Ovary (tissue), 9 donors: ENCODE data around the gene SBF2. TPM values are rescaled to one million over a fixed set of nuclear protein-coding genes. Genes with fewer than 3 reads are reported as not detected.

ENCODE experiments used
- DNase-seq, 5 donors: peaks; one replicate each; pipeline ENCODE4 v3.0.0-alpha.2; 2019 to 2020
- H3K27ac ChIP-seq, 2 donors: fragments of 200-600 bp; one replicate each; pipeline versions ENCODE4 v1.5.1 to v1.8.0; 2019 to 2022
- H3K27me3 ChIP-seq: fragments of 200-600 bp; one replicate; pipeline ENCODE4 v1.8.0; 2022
- H3K36me3 ChIP-seq: fragments of 200-600 bp; sonication (generic); one replicate; pipeline ENCODE4 v1.5.1; 2019
- H3K4me1 ChIP-seq: one replicate; pipeline ENCODE4 v1.8.1; 2013; ENCODE audit warnings: mild to moderate bottlenecking, moderate library complexity; ENCODE audit not compliant: insufficient read depth
- H3K4me3 ChIP-seq: fragments of 200-600 bp; sonication (generic); one replicate; pipeline ENCODE4 v1.5.1; 2017
- H3K9me3 ChIP-seq, 2 donors: fragments of 200-600 bp in 1 of 2; sonication (generic) in 1 of 2; one replicate each; pipeline versions ENCODE4 v1.5.1 to v1.8.1; 2013 to 2019; ENCODE audit warnings: mild to moderate bottlenecking in 1 of 2, moderate library complexity in 1 of 2
- CTCF ChIP-seq, 3 donors: fragments of 450-650 bp in 2 of 3; fragments of 200-600 bp in 1 of 3; IDR thresholded peaks; one replicate each; pipeline versions ENCODE4 v1.5.1 to v1.8.0; 2016 to 2022; ENCODE audit warnings: antibody characterized with exemption in 3 of 3, mild to moderate bottlenecking in 1 of 3
- EP300 ChIP-seq: sonication (generic); formaldehyde crosslinking; IDR thresholded peaks from one replicate; pipeline ENCODE4 v1.6.1; 2017; ENCODE audit warnings: antibody characterized with exemption
- POLR2A ChIP-seq: fragments of 450-650 bp; IDR thresholded peaks from one replicate; pipeline ENCODE4 v1.6.1; 2017; ENCODE audit warnings: antibody characterized with exemption, mild to moderate bottlenecking, moderate library complexity
- WGBS, 3 donors: extraction: QIAGEN DNeasy Blood & Tissue Kit in 1 of 3; methylation state at CpG; one replicate each; pipeline versions ENCODE4 v1.1.5 to v1.1.7; 2013 to 2017; 5-methylcytosine and 5-hydroxymethylcytosine counted together
- intact Hi-C, 4 donors: fragments of 100-400 bp; cut with DNase I; formaldehyde crosslinking; loops; one replicate each; pipeline versions ENCODE4 v1.11.0 to v1.15.1; 2022 to 2023
- polyA plus RNA-seq, 2 donors: library from polyadenylated mRNA; stranded (reverse); fragments of 200-250 nt in 1 of 2; fragments of 350-450 nt in 1 of 2; fragmentation: Illumina TruSeq in 1 of 2; extraction: RNeasy Lipid Tissue Mini Kit (QIAGEN cat#74804) in 1 of 2; gene quantifications; one replicate each; pipeline ENCODE4 v1.2.3, GENCODE V29; 2013 to 2014
- total RNA-seq, 7 donors: library from RNA; depleted of rRNA in 2 of 7; stranded (reverse); fragments of >200 nt in 2 of 7; fragmentation: NEBNext Ultra II Directional in 3 of 7; extraction: Animal tissue kit (Norgen Biotek cat#: 25700) in 3 of 7; gene quantifications; one replicate each; pipeline versions ENCODE4 v1.1.0 to v1.2.4, GENCODE V29; 2016 to 2023
- donor health status: DM: no; HTN: no; CAD: no; lungs with moderate emphysema.
- donor health status: DM: no; HTN: no; CAD: no.
- donor health status: Bipolar disorder and iron deficiency.
- donor health status: DM: yes; HTN: yes; CAD: no.
- donor health status: DM: no; HTN: no; CAD: no.
- donor health status: DM: yes; HTN: yes; CAD: no.

The SBF2 gene
- total and polyA plus RNA-seq, 9 donors, result 27.4 to 77.5 (median 50.8) TPM

DNA sequence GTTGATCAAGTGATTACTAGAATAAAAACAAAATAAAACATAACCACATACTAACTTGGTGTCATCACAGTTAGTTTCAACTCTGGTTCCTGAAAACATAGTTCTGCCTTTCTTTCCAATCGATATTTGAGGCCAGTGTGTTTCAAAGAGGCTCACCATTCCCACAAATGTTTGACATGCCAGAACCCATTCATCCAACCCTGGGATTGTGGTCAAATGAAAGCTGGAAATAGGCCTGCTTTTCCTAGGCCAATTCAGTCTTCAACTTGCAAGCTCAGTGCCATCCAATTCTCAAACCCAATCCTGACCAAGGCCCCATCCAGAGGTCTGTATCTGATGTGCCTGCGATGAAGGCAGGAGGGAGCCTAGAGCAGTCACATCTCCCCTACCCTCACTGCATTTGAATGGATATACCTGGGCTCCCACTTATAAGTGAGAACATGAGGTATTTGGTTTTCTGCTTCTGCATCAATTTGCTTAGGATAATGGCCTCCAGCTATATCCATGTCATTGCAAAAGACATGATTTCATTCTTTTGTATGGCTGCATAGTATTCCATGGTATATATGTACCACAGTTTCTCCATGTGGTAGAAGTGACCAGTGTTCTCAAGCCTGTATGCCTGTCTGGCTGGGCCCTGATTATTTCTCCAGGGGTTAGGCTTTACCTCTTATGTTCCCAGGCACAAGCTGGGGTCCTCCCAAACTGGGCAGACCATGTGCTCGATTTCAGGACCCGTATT lies 486.9 kb downstream of the SBF2 start:
- 96 to 98% (median 97%) methylated on average over 4 of the region's 4 CpGs for WGBS, 3 donors
- no peaks in the 10 kb centered on the region for H3K36me3 ChIP-seq
- no peak for DNase-seq
- H3K4me1 ChIP-seq, result peaks cover 1% of the 10 kb centered on the region
- no peak overlapping the region for H3K4me3 ChIP-seq
- TF ChIP-seq CTCF (IDR thresholded peaks at IDR 0.05) (no peak), EP300 (no peak), POLR2A (no peak)
- no peak overlapping the region for H3K27ac ChIP-seq
- H3K9me3 ChIP-seq, result no peaks in the 10 kb centered on the region
- no peaks in the 10 kb centered on the region for H3K27me3 ChIP-seq
- intact Hi-C loops, result no loop called here

GRCh38 chr11:9804419-9804902 lies 489.6 kb downstream of the SBF2 start:
- DNase-seq, result no peak
- no peaks in the 10 kb centered on the region for H3K27me3 ChIP-seq
- no peak overlapping the region for H3K27ac ChIP-seq
- TF ChIP-seq CTCF (IDR thresholded peaks at IDR 0.05) (no peak), POLR2A (no peak), EP300 (no peak)
- intact Hi-C loops, result no loop called here
- H3K36me3 ChIP-seq, result no peaks in the 10 kb centered on the region
- 83 to 88% (median 84%) methylated on average over 2 of the region's 2 CpGs for WGBS, 3 donors
- peaks cover 1% of the 10 kb centered on the region for H3K4me1 ChIP-seq
- H3K9me3 ChIP-seq, result no peaks in the 10 kb centered on the region
- H3K4me3 ChIP-seq, result no peak overlapping the region

GRCh38 chr11:9803685-9804418 lies 490.2 kb downstream of the SBF2 start:
- H3K4me3 ChIP-seq, result no peak overlapping the region
- no peak for DNase-seq
- H3K36me3 ChIP-seq, result no peaks in the 10 kb centered on the region
- no peaks in the 10 kb centered on the region for H3K9me3 ChIP-seq
- no peaks in the 10 kb centered on the region for H3K27me3 ChIP-seq
- WGBS, 3 donors, result 22 to 30% (median 24%) methylated on average over 5 of the region's 5 CpGs
- H3K4me1 ChIP-seq, result peaks cover 1% of the 10 kb centered on the region
- intact Hi-C loops, result no loop called here
- H3K27ac ChIP-seq, result no peak overlapping the region
- no peak for TF ChIP-seq POLR2A
- TF ChIP-seq EP300, result no peak
- TF ChIP-seq CTCF (IDR thresholded peaks at IDR 0.05), result no peak

DNA sequence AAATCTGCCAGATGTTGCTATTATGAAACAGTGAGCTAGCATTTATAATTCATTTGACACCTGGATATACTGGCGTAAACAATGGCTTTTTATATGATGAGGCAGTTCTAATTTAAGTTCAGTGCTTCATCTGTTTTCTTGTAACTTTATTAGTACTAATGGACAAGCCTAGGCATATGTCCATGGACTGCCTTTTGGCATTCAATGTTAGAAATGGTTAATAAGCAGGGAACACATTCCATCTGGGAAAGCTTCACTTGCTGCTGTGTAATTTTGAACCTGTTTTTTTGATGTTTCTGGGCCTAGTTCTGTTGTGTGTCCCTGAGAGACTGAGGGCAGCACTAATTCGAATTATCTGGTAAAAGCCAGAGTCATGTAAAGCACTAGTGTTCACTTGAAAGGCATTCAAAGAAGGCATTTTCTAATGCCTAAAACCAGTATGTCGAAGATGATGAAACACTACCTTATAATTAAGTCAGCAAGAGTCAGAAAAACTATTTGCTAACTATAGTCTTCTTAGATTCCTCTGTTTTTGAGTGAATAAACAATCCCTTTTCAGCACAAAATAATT lies 491.6 kb downstream of the SBF2 start:
- Histone ChIP-seq H3K4me3 (no peak overlapping the region), H3K4me1 (peaks cover 1% of the 10 kb centered on the region), H3K9me3 (no peaks in the 10 kb centered on the region), H3K27me3 (no peaks in the 10 kb centered on the region), H3K27ac (no peak overlapping the region), H3K36me3 (no peaks in the 10 kb centered on the region)
- no peak for TF ChIP-seq EP300
- DNase-seq, result no peak
- 24 to 32% (median 30%) methylated on average over 3 of the region's 3 CpGs for WGBS, 3 donors
- intact Hi-C loops, result no loop called here
